Smooth muscle cell (in vitro differentiated cells): ENCODE data around the gene KCNQ5. TPM values are rescaled to one million over a fixed set of nuclear protein-coding genes. Genes with fewer than 3 reads are reported as not detected.

Experiments used
- DNase-seq: peaks from one replicate; lab custom pipeline; 2025; ENCODE audit not compliant: unreplicated experiment; lab: John Stamatoyannopoulos, UW
- H2AFZ ChIP-seq: fragments of 200-600 bp; sonication (generic); 2 replicates; pipeline ENCODE4 v1.6.0; 2016; ENCODE audit warnings: antibody characterized with exemption, low read depth, mild to moderate bottlenecking
- H3F3A ChIP-seq: fragments of 200-600 bp; sonication (generic); 2 replicates; pipeline ENCODE4 v1.6.0; 2017; ENCODE audit warnings: antibody characterized with exemption, low read depth
- H3K27ac ChIP-seq: fragments of 200-600 bp; sonication (generic); 2 replicates; pipeline ENCODE4 v1.5.1; 2016; ENCODE audit warnings: low read depth, mild to moderate bottlenecking
- H3K27me3 ChIP-seq: fragments of 200-600 bp; sonication (generic); 2 replicates; pipeline ENCODE4 v1.6.1; 2016; ENCODE audit warnings: low read depth, mild to moderate bottlenecking
- H3K36me3 ChIP-seq: fragments of 200-600 bp; sonication (generic); 2 replicates; pipeline ENCODE4 v1.5.1; 2016; ENCODE audit warnings: low read depth
- H3K4me1 ChIP-seq: fragments of 200-600 bp; sonication (generic); 2 replicates; pipeline ENCODE4 v1.5.1; 2016; ENCODE audit warnings: low read depth
- H3K4me2 ChIP-seq: fragments of 200-600 bp; sonication (generic); 2 replicates; pipeline ENCODE4 v1.6.0; 2016; ENCODE audit warnings: mild to moderate bottlenecking
- H3K4me3 ChIP-seq: fragments of 200-600 bp; sonication (generic); 2 replicates; pipeline ENCODE4 v1.5.1; 2016; ENCODE audit warnings: mild to moderate bottlenecking
- H3K79me2 ChIP-seq: fragments of 200-600 bp; sonication (generic); 2 replicates; pipeline ENCODE4 v1.6.0; 2016; ENCODE audit warnings: low read depth, mild to moderate bottlenecking
- H3K9ac ChIP-seq: fragments of 200-600 bp; sonication (generic); 2 replicates; pipeline ENCODE4 v1.6.0; 2016; ENCODE audit warnings: low read depth
- H3K9me3 ChIP-seq: fragments of 200-600 bp; sonication (generic); replicated peaks from 2 replicates; pipeline ENCODE4 v1.5.1; 2016; ENCODE audit warnings: low read depth
- H4K20me1 ChIP-seq: fragments of 200-600 bp; sonication (generic); 2 replicates; pipeline ENCODE4 v1.6.0; 2016; ENCODE audit warnings: low read depth
- WGBS: methylation state at CpG from one replicate; pipeline ENCODE4 v1.1.7; 2016; ENCODE audit warnings: low lambda C conversion rate; 5-methylcytosine and 5-hydroxymethylcytosine counted together
- polyA plus RNA-seq: library from polyadenylated mRNA; unstranded; fragments of >200 nt; fragmentation: Nextera tagmentation; extraction: Ambion mirVana; gene quantifications from 2 replicates; pipeline ENCODE4 v1.2.1, GENCODE V29; 2016
- total RNA-seq: library from RNA; depleted of rRNA; stranded (reverse); fragments of >200 nt; gene quantifications from 2 replicates; pipeline ENCODE4 v1.2.3, GENCODE V29; 2014
- TF ChIP-seq, protein P1 (sequence below): fragments of 200-600 bp; sonication (generic); IDR thresholded peaks from 2 replicates; pipeline ENCODE4 v1.5.1; 2017; ENCODE audit warnings: borderline replicate concordance, mild to moderate bottlenecking, antibody characterized with exemption; ENCODE audit not compliant: insufficient read depth, poor library complexity, severe bottlenecking

The KCNQ5 gene
- total and polyA plus RNA-seq, 2 experiments from 2014 or later, result 1.2 to 2.0 TPM

- Histone ChIP-seq H3K4me3 (no peak overlapping the region), H2AFZ (no peak overlapping the region), H3K36me3 (no peaks in the 10 kb centered on the region), H3K27ac (no peak overlapping the region), H3K4me2 (no peak overlapping the region), H3K4me1 (no peaks in the 10 kb centered on the region), H3K9me3 (no peaks in the 10 kb centered on the region), H3K9ac (no peak overlapping the region), H3K27me3 (no peaks in the 10 kb centered on the region), H3K79me2 (no peaks in the 10 kb centered on the region), H4K20me1 (no peaks in the 10 kb centered on the region), H3F3A (no peaks in the 10 kb centered on the region)
- TF ChIP-seq, protein P1, sequence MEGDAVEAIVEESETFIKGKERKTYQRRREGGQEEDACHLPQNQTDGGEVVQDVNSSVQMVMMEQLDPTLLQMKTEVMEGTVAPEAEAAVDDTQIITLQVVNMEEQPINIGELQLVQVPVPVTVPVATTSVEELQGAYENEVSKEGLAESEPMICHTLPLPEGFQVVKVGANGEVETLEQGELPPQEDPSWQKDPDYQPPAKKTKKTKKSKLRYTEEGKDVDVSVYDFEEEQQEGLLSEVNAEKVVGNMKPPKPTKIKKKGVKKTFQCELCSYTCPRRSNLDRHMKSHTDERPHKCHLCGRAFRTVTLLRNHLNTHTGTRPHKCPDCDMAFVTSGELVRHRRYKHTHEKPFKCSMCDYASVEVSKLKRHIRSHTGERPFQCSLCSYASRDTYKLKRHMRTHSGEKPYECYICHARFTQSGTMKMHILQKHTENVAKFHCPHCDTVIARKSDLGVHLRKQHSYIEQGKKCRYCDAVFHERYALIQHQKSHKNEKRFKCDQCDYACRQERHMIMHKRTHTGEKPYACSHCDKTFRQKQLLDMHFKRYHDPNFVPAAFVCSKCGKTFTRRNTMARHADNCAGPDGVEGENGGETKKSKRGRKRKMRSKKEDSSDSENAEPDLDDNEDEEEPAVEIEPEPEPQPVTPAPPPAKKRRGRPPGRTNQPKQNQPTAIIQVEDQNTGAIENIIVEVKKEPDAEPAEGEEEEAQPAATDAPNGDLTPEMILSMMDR, result no peak
- DNase-seq, result no peak
- 80% methylated on average over 1 of the region's 1 CpG for WGBS
These were observed 300.5 kb downstream of the KCNQ5 start for GRCh38 chr6:72922401-72922800.

GRCh38 chr6:72925136-72925535 lies 303.3 kb downstream of the KCNQ5 start:
- H4K20me1 ChIP-seq, result no peaks in the 10 kb centered on the region
- no peak overlapping the region for H2AFZ ChIP-seq
- no peak overlapping the region for H3K4me3 ChIP-seq
- no peaks in the 10 kb centered on the region for H3K9me3 ChIP-seq
- H3K27me3 ChIP-seq, result no peaks in the 10 kb centered on the region
- H3K27ac ChIP-seq, result no peak overlapping the region
- no peaks in the 10 kb centered on the region for H3K4me1 ChIP-seq
- no peak overlapping the region for H3K9ac ChIP-seq
- no peak overlapping the region for H3K4me2 ChIP-seq
- H3F3A ChIP-seq, result no peaks in the 10 kb centered on the region
- no peak for DNase-seq
- TF ChIP-seq, protein P1, result no peak
- H3K36me3 ChIP-seq, result no peaks in the 10 kb centered on the region
- no peaks in the 10 kb centered on the region for H3K79me2 ChIP-seq

- H3K4me1 ChIP-seq, result no peaks in the 10 kb centered on the region
- no peak overlapping the region for H3K9ac ChIP-seq
- 96% methylated on average over 5 of the region's 5 CpGs for WGBS
- H3K27me3 ChIP-seq, result no peaks in the 10 kb centered on the region
- H3K4me3 ChIP-seq, result no peak overlapping the region
- H3K36me3 ChIP-seq, result no peaks in the 10 kb centered on the region
- H4K20me1 ChIP-seq, result no peaks in the 10 kb centered on the region
- H3K27ac ChIP-seq, result no peak overlapping the region
- no peak overlapping the region for H3K4me2 ChIP-seq
- no peak overlapping the region for H2AFZ ChIP-seq
- TF ChIP-seq, protein P1, result no peak
- DNase-seq, result no peak
- no peaks in the 10 kb centered on the region for H3K9me3 ChIP-seq
- H3K79me2 ChIP-seq, result no peaks in the 10 kb centered on the region
- no peaks in the 10 kb centered on the region for H3F3A ChIP-seq
These were observed 308.8 kb downstream of the KCNQ5 start for GRCh38 chr6:72930556-72931132.

- H3K4me1 ChIP-seq, result no peaks in the 10 kb centered on the region
- no peaks in the 10 kb centered on the region for H3K36me3 ChIP-seq
- no peaks in the 10 kb centered on the region for H3K9me3 ChIP-seq
- no peaks in the 10 kb centered on the region for H4K20me1 ChIP-seq
- H3K27me3 ChIP-seq, result no peaks in the 10 kb centered on the region
- no peak for DNase-seq
- H3K4me3 ChIP-seq, result no peak overlapping the region
- H3K27ac ChIP-seq, result no peak overlapping the region
- H3F3A ChIP-seq, result no peaks in the 10 kb centered on the region
- TF ChIP-seq, protein P1, result no peak
- no peak overlapping the region for H2AFZ ChIP-seq
- H3K9ac ChIP-seq, result no peak overlapping the region
- WGBS, result 72% methylated on average over 4 of the region's 4 CpGs
- no peaks in the 10 kb centered on the region for H3K79me2 ChIP-seq
- no peak overlapping the region for H3K4me2 ChIP-seq
These were observed 309.5 kb downstream of the KCNQ5 start for GRCh38 chr6:72931325-72931887.
